NCI-H2196 treated with DMSO at 0.1 percent for 48 hours (cell line): ENCODE results near the gene DEFB128.

Experiments used
- DNase-seq: peaks from one replicate; lab custom pipeline; 2025; ENCODE audit not compliant: unreplicated experiment; lab: John Stamatoyannopoulos, UW

DEFB128 gene

DNA sequence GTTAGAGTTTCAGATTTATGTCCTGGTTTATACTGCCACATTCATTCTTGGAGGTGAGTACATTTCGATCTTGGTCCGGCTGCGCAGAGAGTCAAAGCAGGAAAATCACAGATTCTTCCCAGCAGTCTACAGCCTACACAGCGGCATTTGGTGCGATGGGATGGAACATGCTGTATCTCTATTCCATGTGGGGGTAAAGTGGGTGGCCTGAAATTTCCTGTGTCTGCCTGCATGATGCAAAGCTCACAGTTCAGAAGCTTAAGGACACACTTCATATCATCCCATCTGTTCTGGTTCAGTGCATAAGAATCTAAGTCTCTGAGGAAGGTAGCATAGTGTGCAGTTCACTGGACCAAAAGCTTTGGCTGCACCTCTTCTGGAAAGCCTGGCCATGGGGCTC, 32.4 kb downstream of the DEFB128 start, which contains the start of gene DEFB127:
Gene DEFB127, plus strand, starts transcription at position 301 of the 400 bp plus-strand sequence. Its CDS starts 91 bp downstream, at position 392.
- no peak for DNase-seq

DNA sequence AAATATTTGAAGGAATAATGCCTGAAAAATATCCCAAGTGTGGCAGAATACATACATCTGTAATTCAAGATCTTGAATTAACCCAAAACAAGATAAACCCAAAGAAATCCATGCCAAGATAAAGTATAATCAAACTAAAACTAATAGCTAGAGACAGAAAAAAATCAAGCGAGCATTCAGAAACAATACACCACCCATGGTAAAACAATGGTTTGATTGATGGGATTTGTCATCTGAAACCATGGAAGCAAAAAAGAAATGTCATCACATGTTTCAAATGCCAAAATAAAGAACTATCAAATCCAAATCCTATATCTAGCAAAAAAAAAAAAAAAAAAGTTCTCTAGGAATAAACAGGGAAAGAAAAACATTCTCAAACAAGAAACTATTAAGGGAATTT, 37.4 kb downstream of the DEFB128 start:
- DNase-seq, result no peak

DNA sequence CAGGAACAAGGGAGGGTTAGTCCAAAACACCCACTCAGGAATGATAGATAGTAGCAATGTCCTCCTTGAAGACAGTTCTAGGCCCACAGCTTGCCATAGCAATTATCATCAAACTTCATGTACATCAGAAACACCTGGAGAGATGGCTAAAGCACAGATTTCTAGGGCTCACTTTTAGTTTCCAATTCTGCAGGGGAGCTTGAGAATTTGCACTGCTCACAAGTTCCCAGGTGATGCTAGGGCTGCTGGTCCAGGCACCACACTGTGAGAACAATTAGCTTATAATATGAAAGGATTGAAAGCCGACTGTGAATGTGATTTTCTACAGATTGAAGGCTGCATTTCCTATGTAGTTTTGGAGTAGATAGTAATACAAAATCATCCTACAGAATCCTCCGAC, 43.6 kb downstream of the DEFB128 start:
- DNase-seq, result no peak

DNA sequence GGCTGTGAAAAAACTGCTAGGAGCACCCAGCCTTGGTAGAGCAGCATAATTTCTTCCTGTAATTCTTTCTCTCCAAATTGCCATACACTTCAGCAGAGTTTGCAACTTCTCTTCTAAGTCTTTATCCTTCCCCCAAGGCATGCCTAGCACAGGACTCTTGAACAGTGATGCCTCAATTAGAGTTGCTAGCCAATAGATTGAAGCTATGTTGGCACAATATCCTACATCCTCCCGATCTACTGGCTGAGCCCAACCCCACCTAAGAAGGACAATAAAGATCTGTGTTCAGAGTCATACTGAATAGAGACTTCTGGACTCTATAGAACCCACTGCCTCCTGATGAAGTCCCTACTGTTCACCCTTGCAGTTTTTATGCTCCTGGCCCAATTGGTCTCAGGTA, 47.2 kb downstream of the DEFB128 start, which contains the start of gene DEFB126:
Gene DEFB126, plus strand, starts transcription at position 301 of the 400 bp plus-strand sequence. Its CDS starts 39 bp downstream, at position 340.
- DNase-seq, result no peak
